ENCODE data around the gene MCTP1.

MCTP1 gene

DNA sequence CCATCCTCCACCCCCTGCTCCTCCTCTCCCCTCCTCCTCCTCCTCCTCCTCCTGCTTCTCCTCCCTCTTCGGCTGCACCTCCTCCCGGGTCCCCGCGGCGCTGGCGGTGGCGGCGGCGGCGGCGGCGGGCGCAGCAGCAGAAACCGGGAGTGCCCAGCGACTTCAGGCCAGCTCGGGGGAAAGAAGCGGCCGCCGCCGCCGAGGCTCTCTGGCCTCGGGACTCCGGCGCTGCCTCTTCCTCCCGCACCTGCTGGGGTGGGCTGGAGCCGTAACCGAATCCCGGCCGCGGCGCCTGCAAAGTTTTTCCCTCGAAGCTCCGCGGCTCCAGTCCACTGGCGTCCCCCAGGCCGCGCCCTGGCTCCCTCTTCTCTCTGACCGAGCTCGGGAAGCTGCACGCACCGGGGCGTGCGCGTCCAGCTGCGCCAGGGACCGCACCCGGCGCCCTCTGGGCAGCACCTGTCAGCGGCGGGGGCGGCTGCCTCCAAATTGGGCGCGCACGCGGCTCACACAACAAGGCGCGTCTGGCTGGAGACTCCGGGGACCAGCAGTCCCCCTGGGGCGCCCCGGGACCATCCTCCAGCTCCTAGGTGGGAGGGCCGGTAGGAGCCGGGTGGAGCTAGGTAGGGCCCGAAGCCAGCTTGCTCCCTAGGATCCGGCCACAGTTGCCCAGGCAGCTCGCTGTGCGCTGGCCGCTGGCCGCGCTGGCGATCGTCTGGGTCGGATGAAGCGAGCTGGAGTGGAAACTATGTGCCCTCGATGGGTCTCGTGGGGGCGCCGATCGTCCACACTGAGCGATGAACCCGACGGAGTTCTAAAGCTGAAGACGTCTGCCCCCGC, at the start of gene MCTP1:
TSS of gene MCTP1 (minus strand) at position 523 of the 837 bp plus-strand sequence.
- no peak for DNase-seq (ENCODE audit: low read depth in 2 of 2)

DNA sequence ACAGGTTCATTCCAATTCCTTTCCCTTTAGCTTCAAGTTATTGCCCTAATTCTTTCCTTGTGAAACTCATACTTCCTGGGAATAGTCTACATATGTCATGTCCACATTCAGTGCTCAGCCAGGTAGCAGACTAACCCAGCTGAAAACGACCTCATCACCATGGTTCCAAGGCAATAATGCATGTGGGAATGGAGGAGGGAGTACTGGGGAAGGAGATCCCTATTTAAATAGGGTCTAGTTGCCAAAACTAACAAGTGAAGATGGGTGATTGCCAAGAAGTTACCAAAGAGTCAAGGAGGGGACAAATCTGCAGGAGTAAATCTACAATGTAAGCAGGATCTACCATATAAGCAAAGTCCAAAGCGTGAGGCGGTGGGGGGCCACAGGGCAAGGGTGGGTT, 47.3 kb upstream of the MCTP1 start:
- DNase-seq (ENCODE audit: low read depth in 2 of 2): no peak

DNA sequence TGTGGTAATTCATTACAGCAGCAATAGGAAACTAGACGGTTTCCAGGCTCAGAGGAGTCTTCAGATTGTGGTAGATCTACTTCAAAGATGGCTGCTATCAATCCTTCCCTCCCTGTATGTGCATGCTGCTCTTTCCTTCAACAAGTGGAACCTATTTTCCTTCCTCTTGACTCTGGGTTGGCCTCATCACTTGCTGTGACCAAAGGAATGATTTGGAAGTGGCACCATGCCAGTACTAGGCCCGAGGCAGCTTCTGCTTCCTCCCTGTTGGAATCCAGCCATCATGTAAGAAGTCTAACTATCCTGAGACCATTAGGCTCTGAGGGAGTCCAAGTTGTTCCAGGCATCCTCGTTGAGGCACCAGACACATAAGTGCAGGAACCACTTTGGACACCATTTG, 46.5 kb upstream of the MCTP1 start:
- no peak for DNase-seq (ENCODE audit: low read depth in 2 of 2)

DNA sequence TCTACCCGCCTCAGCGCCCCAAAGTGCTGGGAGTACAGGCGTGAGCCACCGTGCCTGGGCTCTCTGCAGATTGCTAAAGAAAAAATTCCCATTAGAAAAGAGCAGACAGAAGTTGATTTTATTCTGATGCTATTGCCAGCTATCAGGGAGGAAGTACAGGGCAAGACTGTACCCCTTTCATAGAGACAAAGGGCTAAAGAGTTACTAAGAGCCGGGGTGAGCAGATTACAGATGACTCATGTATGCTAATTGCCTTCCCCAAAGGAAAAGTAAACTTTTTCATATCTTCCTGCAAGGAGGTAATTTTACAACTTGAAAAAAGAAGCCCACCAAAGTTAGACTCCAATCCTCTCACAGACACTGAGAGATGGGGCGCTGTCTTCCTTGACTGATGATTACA, 42.3 kb upstream of the MCTP1 start:
- no peak for DNase-seq (ENCODE audit: low read depth in 2 of 2)

DNA sequence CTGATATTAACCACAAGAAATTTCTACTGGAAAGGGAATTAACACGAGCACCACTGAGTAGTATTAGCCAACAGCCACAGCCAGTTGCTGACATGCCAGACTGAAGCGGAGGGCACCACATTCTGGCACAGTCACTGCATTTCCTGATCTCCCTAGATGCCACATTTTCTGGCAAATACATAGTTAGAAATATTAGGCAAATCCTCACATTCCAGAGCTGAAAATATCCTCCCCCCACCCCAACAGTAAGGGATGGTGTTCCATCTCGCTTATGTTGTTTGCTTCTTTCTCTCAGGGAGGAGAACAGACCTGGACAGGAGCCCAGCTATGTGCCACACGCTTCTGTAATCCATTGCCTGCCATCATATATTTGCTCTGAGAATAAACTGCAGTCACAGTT, 32.8 kb upstream of the MCTP1 start:
- DNase-seq (ENCODE audit: low read depth in 2 of 2): no peak

DNA sequence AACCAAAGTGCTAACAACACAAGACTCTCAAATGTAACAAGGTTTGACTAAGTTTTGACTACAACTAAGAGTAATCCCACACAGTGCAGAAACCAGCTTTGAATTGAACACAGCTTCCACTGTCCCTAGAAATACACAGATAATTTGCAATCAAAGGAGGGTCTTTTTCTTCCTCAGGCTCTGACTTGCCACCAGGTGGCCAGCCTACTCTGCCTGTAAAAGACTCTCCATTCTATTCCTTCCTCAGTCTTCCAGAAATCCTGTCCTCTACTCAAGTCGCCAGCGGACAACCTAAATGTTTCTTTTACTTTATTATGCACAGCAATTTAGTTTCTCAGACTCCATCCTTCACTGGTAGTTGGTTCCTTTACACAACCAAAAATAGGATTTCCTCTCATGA, 32.2 kb upstream of the MCTP1 start:
- no peak for DNase-seq (ENCODE audit: low read depth in 2 of 2)

DNA sequence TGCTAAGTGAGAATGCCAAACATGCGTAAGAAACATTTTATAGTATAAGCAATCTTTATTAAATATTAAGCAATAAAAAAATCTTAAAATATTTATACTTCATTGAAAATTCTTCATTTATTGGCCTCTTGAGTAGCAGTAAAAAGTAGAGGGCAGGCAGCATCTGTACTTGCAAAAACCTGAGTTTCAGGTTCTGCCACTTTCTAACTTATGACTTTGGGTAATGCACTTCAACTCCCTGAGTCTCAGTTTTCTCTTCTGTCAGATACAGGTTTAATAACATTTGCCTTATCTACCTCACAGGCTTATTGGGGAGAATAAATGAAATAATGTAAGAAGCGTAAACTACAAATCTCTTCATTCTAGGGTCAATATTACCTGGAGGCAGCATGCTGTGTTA, 19.8 kb upstream of the MCTP1 start:
- DNase-seq (ENCODE audit: low read depth in 2 of 2): no peak

DNA sequence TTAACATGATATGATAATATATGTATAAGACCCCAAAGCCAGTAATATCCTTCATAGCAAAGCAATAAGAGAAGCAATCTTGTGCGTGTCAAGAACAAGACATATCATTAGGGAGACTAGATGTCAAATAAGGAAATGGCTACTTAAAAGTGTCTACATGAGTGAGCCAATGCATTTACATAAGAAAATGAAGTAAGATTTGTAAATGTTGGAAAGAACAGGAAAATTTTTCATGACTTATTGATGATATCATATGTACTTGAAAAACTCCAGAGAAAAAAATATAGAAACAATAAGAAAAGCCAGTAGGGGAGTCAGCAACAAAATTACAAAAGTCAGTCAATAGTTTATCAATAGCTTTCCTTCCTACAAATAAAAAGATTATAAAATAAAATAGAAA, 13.8 kb upstream of the MCTP1 start:
- no peak for DNase-seq (ENCODE audit: low read depth in 2 of 2)

DNA sequence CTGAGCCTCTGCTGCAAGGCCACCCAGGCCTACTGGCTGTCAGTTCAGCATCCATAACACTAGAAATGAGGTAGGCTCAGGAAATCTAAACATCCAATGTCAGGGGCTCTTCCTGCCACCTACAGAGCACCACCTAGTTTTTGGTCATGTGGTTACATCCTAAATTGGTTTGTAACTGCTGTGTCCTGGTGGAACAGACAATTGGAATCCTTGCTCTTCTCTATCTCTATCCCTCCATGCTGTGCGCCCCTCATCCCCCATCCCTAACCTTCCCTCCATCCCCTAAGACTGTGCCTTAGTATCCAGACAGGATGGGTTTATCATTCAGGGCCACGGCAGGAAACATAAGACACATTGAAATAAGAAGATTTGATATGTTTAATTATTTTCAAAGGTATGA, 11.4 kb upstream of the MCTP1 start:
- no peak for DNase-seq (ENCODE audit: low read depth in 2 of 2)

DNA sequence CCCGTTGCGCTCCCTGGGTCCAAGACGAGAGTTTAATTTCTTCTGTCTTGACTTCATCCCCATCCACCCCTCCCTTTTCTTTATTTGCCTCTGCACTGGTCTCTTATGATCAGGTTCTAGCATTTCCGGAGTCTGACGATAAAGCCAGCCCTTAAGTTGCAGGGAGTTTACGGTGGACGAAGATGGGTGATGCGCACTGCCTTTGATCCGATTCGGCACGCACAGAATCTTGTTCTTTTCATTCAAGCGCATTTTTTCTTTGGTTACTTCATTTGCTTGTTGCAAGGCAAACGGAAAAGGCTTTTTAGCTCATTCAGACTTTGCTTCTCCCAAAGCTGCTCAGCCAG, 488 bp upstream of the MCTP1 start:
- DNase-seq (ENCODE audit: low read depth in 2 of 2): no peak

DNA sequence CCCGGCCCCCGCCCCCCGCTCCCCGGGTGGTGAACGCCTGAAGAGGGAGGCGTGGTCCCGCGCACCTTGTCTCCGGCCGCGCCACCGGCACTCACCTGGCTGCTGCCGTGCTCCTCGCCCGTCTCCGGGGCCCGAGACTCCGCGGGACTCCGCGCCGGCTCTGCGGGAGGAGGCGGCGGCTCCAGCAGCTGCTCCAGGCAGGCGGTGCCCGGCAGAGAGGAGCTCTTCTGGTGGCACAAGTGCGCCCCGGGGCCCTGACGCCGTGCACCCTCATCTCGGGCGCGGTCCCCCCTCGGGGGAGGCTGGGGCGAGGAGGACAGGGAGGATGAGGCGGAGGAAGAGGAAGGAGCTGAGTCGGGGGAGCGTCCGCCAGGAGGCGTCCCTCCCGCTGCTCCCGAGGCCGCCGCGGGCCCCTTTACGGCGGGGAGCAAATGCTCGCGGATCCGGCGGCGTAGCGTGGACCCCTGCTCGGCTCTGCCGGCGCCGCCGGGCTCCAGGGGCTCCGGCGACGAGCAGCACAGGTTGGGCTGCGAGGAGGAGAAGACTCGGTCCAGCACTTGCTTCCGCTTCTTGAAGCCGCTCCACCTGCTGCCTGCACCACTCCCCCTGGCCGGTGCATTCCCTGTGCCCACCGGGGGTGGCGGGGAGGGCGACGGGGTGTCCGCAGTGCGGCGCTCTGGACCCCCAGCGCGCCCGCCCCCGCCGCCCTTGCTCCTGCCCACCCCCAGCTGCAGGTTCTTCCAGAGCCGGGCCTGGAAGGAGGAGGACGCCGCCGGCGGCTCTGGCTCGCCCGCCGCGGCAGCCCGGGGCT, 928 bp downstream of the MCTP1 start:
- no peak for DNase-seq (ENCODE audit: low read depth in 2 of 2)

DNA sequence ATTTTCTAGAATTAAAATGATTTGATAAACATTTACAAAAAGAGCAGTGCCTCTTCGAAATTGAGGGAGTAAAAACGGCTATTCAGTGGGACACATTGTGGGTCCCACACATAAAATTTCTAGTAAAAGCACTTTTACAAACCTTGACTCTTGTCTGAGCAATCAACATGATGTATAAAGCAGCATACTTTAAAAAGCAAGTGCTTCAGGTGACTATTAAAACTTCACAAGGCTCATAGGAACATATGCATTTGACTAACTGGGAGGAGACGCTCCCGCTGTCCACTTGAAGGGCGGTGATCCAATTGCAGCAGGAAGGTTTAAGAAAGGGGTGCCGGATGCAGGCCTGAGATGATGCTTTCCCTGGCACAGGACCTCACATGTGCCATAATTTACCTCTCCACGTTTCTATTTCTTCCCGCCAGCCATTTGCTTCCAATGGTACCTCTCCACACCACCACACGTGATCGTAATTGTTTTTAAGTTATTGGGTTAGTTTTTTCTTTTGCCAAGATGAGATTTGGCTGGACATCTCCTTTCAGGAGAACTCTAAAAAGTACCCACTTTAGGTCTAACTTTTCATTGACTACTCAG, 1.8 kb downstream of the MCTP1 start:
- no peak for DNase-seq (ENCODE audit: low read depth in 2 of 2)

DNA sequence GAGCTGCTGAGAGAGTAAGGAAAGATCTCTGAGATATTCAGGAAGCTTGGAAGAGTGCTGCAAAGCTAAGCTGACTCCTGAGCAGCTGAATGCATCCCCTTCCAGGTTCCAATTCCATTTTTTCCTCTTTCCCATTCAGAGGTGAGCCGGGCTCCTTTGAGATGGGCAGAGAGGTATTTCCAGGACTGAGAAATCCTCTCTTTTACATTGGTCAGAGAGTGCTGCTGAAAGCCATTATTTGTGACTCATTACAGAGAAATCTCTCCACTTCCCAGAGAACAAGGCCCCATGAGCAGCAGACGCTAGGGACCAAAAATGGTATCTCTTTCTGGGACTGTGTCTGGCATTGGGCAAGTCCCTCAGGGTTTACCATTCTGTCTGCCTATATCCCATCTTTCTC, 3.7 kb downstream of the MCTP1 start:
- no peak for DNase-seq (ENCODE audit: low read depth in 2 of 2)

DNA sequence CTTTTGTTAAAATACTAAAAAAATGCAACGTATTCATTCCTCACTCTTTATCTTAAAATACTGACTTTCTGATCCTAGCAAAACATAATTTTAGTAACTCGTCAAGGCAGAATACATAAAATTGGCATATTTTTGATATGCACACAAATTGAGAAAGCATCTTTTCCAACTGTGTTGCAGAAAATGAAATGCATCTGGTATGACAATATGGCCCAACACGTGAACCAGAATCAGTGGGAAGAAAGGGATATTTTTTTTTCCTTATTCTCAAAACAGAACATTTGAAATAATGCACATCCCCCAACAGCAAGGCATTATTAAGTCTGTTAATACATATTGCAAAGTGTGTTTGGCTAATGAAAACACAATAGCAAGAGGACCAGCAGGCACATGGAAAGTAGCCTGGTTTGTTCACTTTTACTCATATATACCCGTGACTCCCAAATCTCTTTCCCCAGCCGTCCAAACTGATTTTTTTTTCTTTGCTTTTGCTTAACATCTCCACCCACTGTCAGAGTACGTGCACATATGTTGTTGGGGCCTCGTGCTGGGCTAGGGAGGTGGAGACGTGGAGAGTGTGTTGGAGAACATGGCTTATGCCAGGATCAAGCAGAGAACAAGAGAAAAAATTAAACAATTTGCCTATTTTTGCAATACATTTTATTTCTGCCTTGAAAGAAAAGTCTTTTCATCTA, 4.3 kb downstream of the MCTP1 start:
- no peak for DNase-seq (ENCODE audit: low read depth in 2 of 2)

DNA sequence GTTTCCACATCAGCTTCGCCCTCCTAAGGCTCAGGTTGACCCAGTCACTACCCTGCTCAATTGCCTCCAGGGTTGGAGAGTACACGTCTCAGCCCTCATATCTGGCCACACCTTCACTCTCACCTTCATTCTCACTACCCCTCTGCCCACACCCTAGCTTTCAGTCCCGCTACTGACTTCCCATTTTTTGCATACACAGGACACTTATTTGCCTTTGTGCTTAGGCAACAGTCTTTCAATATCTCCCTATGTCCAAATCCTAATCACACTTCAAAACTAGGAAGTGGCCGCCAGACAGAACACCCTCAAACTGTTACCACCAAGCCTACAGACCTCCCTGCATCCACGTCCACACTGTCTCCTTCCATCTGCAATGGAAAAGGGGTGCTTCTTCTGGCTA, 10.9 kb downstream of the MCTP1 start:
- no peak for DNase-seq (ENCODE audit: low read depth in 2 of 2)

DNA sequence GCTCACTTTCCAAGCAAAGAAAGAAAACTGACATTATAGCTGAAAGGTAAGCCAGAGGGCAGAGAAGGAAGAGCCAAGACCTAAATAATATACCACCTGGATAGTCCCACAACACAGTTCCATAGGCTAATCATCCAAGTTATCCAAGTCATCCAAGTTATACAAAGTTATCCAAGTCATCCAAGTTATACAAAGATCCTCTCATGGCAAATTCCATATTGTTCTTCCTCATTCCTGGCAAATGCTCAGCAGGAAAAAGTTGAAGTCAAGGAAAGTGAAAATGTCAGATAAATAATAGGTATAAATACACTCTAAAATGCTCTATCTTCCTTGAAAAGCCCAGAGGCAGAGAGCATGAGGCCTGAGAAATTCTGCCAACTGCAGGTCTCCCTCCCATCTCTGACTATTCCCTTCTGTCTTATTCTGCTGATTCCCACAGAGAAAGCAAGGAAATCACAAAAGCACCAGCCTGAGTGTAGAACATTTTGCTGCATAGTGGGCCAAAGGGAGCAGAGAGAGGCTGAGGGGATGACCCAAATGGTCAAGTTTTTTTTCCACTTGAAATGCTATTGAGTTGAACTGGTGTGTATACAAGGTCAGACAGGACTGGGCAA, 12.5 kb downstream of the MCTP1 start:
- no peak for DNase-seq (ENCODE audit: low read depth in 2 of 2)

DNA sequence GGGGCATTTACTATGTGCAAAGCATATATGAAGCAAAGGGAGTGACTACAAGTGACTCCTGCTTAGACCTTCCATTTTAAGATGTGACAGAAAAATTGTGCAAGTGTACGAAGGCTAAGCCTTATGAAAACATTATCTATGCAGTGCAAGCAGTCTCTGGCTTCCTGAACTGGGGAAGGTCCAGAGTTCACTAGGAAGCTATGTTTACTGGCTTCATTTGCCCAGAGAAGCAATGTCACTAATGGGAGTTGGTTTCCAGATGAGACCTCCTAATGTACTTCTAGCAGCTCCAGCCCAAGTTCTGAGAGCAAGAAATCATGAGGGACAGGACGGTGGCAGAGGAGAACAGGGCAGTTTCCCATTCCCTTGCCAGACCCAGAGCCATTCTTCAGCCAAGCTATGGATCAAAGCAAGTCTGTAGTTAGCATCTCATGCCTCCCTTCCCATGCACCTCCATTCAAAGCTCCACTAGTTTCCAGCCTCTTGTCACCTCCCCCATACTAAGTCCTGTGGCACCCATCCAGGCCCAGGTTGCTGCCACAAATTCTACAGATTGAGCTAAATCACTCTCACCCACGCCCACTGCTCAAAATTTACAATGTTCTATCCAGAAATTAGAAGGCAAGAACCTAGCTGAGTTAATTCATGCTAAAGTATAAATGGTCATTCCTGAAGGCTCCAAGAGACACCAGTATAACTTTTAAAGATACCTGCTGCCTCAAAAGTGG, 21.8 kb downstream of the MCTP1 start:
- DNase-seq (ENCODE audit: low read depth in 2 of 2): no peak

DNA sequence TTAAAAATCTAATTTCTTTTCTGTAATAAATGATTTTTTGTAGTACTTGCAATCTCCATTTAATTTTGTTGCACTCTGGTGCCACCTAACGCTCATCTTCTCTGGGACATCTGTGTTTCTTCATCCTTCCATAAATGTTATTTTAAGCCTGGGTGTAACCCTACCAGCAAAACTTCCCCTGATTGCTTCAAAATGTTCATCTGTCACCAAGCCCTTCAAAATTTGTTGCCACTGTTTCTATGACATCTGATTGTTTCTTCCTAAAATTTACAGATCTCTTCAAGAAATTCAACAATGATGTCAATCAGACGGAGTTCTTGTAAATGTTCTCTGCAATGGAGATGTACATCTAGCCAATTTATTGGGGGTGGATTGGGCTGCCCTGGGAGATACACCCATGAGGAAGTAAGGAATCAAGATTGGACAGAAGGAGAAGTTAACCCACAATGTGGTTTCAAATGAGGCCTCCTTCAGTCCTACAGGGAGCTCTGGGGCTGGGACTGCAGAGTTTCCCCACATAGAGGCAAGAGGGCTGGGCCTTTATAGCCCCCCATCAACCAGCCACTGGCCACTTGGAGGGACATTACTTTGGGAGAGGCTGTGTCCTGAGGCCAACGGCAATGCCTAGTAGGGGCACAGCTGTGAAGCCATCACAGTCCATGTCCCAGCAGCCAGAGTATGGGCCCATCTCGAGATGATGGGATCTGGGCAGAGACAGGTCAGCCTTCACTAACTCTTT, 23.3 kb downstream of the MCTP1 start:
- DNase-seq (ENCODE audit: low read depth in 2 of 2): no peak

DNA sequence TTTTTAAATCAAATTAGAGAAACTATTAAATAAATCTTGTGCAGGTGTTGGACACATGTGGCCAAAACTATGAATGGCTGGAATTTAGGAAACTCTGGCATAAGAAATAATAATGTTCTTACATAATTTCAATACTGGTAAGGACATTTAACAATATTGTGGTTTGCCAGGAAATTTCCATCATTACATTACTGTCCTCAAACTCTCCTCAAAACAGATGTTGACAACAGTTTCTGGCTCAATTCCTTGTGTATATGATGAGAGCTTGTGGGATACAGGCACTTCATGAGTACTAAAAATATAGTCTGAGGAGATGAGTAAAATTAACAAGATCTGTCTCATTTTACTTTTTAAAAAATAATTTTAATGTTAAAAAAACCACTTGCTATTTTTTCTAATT, 27.9 kb downstream of the MCTP1 start:
- no peak for DNase-seq (ENCODE audit: low read depth in 2 of 2)

DNA sequence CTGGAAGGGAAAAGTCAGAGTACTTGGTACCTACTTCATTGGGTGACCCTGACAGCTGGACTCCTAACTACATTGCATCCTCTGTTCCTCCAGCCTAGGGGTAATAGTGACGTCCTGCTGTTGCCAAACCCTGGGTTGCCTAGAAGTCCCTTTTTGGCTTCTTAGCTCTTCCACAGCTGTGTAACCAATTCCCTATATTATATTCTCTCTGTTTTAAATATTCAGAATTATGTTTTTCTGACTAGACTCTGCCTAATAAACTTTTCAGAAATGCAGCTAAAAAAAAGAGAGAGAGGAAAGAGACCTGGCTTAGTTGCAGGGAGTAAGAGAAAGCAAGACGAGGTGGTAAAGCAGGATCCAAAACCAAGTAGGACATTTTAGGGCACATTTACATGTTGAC, 28.4 kb downstream of the MCTP1 start:
- no peak for DNase-seq (ENCODE audit: low read depth in 2 of 2)

DNA sequence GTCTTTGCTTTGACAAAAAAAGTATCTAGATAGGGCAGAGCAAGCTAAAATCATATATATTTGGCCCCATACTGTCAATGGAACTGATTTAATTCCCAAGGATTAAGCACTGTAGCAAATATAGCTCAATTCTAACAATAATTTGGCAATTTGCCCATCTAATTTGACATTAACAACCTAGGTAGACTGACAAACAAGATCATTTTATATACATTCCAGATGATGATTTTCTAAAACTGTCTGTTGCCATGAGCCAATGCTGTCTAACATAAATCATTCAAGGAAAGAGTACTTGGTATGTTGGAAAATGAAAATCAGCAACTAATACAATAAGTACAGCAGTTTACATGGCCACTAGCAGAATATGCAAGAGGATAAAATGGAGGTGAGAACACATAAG, 32.1 kb downstream of the MCTP1 start:
- DNase-seq (ENCODE audit: low read depth in 2 of 2): no peak

Data from activated CD8-positive, alpha-beta memory T cell treated with anti-CD3 and anti-CD28 coated beads for 4 hours (primary cell).